H1 (cell line): ENCODE results near the gene MAGI1. TPM values are rescaled to one million over a fixed set of nuclear protein-coding genes. Genes with fewer than 3 reads are reported as not detected.

Experiments used
- CTCF ChIA-PET: fragments of 300-600 bp; sonication (Branson Sonifier 250); formaldehyde crosslinking; loops from one replicate; lab custom pipeline; 2021; ENCODE audit not compliant: partially characterized antibody; lab: Charles Lee
- POLR2A ChIA-PET: fragments of 300-600 bp; sonication (Branson Sonifier 250); formaldehyde crosslinking; loops from one replicate; lab custom pipeline; 2021; ENCODE audit warnings: inconsistent platforms; ENCODE audit not compliant: partially characterized antibody; lab: Charles Lee
- DNase-seq, 2 experiments: peaks; one replicate each; pipeline versions ENCODE4 v3.0.0 to v3.0.0-alpha.2; 2010 to 2022; ENCODE audit warnings: low spot score in 2 of 2, low read depth in 1 of 2, mixed read lengths in 1 of 2
- FAIRE-seq: peaks from 2 replicates; lab custom pipeline; 2011; peaks lifted over from hg19 to GRCh38; lab: Jason Lieb, UNC
- H2AFZ ChIP-seq: 2 replicates; pipeline ENCODE4 v1.8.1; 2012; ENCODE audit warnings: low read length, inconsistent platforms
- H2AK5ac ChIP-seq: 2 replicates; pipeline ENCODE4 v1.6.1; 2013; ENCODE audit warnings: low read depth, low read length
- H2BK120ac ChIP-seq: replicated peaks from 2 replicates; pipeline ENCODE3; 2013; ENCODE audit warnings: low read depth, low read length, inconsistent platforms
- H2BK12ac ChIP-seq: 2 replicates; pipeline ENCODE4 v1.6.1; 2013; ENCODE audit warnings: low read depth, low read length
- H2BK15ac ChIP-seq: 2 replicates; pipeline ENCODE4 v1.6.1; 2013; ENCODE audit warnings: low read length
- H2BK20ac ChIP-seq: 2 replicates; pipeline ENCODE4 v1.6.1; 2013; ENCODE audit warnings: low read length
- H2BK5ac ChIP-seq: 2 replicates; pipeline ENCODE4 v1.6.1; 2013; ENCODE audit warnings: low read depth, low read length
- H3K14ac ChIP-seq: 2 replicates; pipeline ENCODE4 v1.6.1; 2013; ENCODE audit warnings: inconsistent platforms; ENCODE audit not compliant: insufficient read length
- H3K18ac ChIP-seq: 2 replicates; pipeline ENCODE4 v1.6.1; 2013; ENCODE audit warnings: low read length; ENCODE audit errors: extremely low read depth
- H3K23ac ChIP-seq: 2 replicates; pipeline ENCODE4 v1.6.1; 2013; ENCODE audit warnings: inconsistent platforms; ENCODE audit not compliant: insufficient read length
- H3K23me2 ChIP-seq: 2 replicates; pipeline ENCODE4 v1.6.1; 2013; ENCODE audit warnings: low read depth, low read length
- H3K27ac ChIP-seq: 2 replicates; pipeline ENCODE4 v1.6.1; 2011; ENCODE audit warnings: low read depth, low read length, inconsistent platforms
- H3K27me3 ChIP-seq, 4 experiments: replicated peaks in 1 of 4; 1 replicate in 1 of 4; 2 replicates in 3 of 4; pipeline versions ENCODE4 v1.6.1 to v1.8.1; 2011 to 2013; ENCODE audit warnings: low read length in 3 of 4, mild to moderate bottlenecking in 3 of 4, inconsistent platforms in 2 of 4, mixed read lengths in 2 of 4, moderate library complexity in 1 of 4; ENCODE audit not compliant: control insufficient read depth in 3 of 4, insufficient read depth in 3 of 4; ENCODE audit errors: extremely low read depth in 1 of 4
- H3K36me3 ChIP-seq, 4 experiments: 2 replicates each; pipeline versions ENCODE4 v1.6.1 to v1.8.1; 2011 to 2013; ENCODE audit warnings: mild to moderate bottlenecking in 4 of 4, low read length in 3 of 4, moderate library complexity in 2 of 4, control low read depth in 1 of 4, inconsistent platforms in 1 of 4; ENCODE audit not compliant: insufficient read depth in 4 of 4, control insufficient read depth in 2 of 4
- H3K4ac ChIP-seq: replicated peaks from 2 replicates; pipeline ENCODE3; 2013; ENCODE audit warnings: low read length, low read depth, mixed read lengths, inconsistent platforms; ENCODE audit not compliant: insufficient read length
- H3K4me1 ChIP-seq, 4 experiments: replicated peaks in 1 of 4; 1 replicate in 1 of 4; 2 replicates in 3 of 4; pipeline versions ENCODE4 v1.6.1 to v1.8.1; 2011 to 2013; ENCODE audit warnings: low read length in 3 of 4, inconsistent platforms in 2 of 4, mixed read lengths in 1 of 4; ENCODE audit not compliant: insufficient read depth in 4 of 4, control insufficient read depth in 3 of 4
- H3K4me2 ChIP-seq, 2 experiments: 2 replicates each; pipeline versions ENCODE4 v1.6.1 to v1.8.1; 2011 to 2013; ENCODE audit warnings: low read depth in 2 of 2, low read length in 2 of 2, control low read depth in 1 of 2, inconsistent platforms in 1 of 2, mild to moderate bottlenecking in 1 of 2; ENCODE audit not compliant: insufficient read depth in 1 of 2
- H3K4me3 ChIP-seq, 4 experiments: fragments of 200-600, 300-600 bp in 1 of 4; sonication (generic), shearing (Covaris generic), sonication (Bioruptor Twin) in 1 of 4; 2 replicates each; pipeline versions ENCODE4 v1.5.1 to v1.8.1; 2011 to 2016; ENCODE audit warnings: low read length in 4 of 4, low read depth in 3 of 4, control low read depth in 2 of 4, inconsistent platforms in 2 of 4, mild to moderate bottlenecking in 2 of 4, mixed read lengths in 1 of 4, moderate library complexity in 1 of 4; ENCODE audit not compliant: insufficient read depth in 2 of 4; ENCODE audit errors: extremely low read depth in 1 of 4
- H3K56ac ChIP-seq: replicated peaks from 2 replicates; pipeline ENCODE3; 2013; ENCODE audit warnings: low read depth, mild to moderate bottlenecking, mixed read lengths, low read length, inconsistent platforms; ENCODE audit not compliant: insufficient read length
- H3K79me1 ChIP-seq: 2 replicates; pipeline ENCODE4 v1.6.1; 2013; ENCODE audit warnings: low read depth, low read length, control low read depth
- H3K79me2 ChIP-seq, 2 experiments: 2 replicates each; pipeline versions ENCODE4 v1.6.1 to v1.8.1; 2012 to 2013; ENCODE audit warnings: low read length in 2 of 2, mild to moderate bottlenecking in 2 of 2, inconsistent platforms in 1 of 2; ENCODE audit not compliant: insufficient read depth in 2 of 2, control insufficient read depth in 1 of 2
- H3K9ac ChIP-seq, 4 experiments: replicated peaks in 1 of 4; 1 replicate in 1 of 4; 2 replicates in 3 of 4; pipeline versions ENCODE4 v1.6.1 to v1.8.1; 2011 to 2013; ENCODE audit warnings: low read depth in 3 of 4, low read length in 3 of 4, control low read depth in 2 of 4, mild to moderate bottlenecking in 2 of 4, moderate library complexity in 2 of 4, inconsistent platforms in 1 of 4; ENCODE audit errors: extremely low read depth in 1 of 4
- H3K9me3 ChIP-seq, 2 experiments: 2 replicates each; pipeline versions ENCODE4 v1.6.1 to v1.8.1; 2012 to 2013; ENCODE audit warnings: mild to moderate bottlenecking in 2 of 2, moderate library complexity in 2 of 2, control low read depth in 1 of 2, inconsistent platforms in 1 of 2, low read depth in 1 of 2, low read length in 1 of 2, mixed read lengths in 1 of 2; ENCODE audit not compliant: insufficient read depth in 2 of 2
- H4K20me1 ChIP-seq, 2 experiments: replicated peaks in 1 of 2; 2 replicates each; pipeline versions ENCODE3 to v1.8.1; 2011 to 2013; ENCODE audit warnings: inconsistent platforms in 2 of 2, low read length in 2 of 2, mild to moderate bottlenecking in 1 of 2; ENCODE audit not compliant: insufficient read depth in 2 of 2, control insufficient read depth in 1 of 2
- H4K5ac ChIP-seq: 2 replicates; pipeline ENCODE4 v1.6.1; 2013; ENCODE audit warnings: low read length, low read depth, mixed read lengths, inconsistent platforms; ENCODE audit not compliant: insufficient read length
- H4K8ac ChIP-seq: 2 replicates; pipeline ENCODE4 v1.8.0; 2013; ENCODE audit warnings: mild to moderate bottlenecking, moderate library complexity, low read length, inconsistent platforms; ENCODE audit not compliant: insufficient read depth; ENCODE audit errors: extremely low read depth
- H4K91ac ChIP-seq: replicated peaks from 2 replicates; pipeline ENCODE3; 2013; ENCODE audit warnings: low read length, mixed read lengths, inconsistent platforms; ENCODE audit not compliant: insufficient read length
- CEBPB ChIP-seq: IDR thresholded peaks from 2 replicates; pipeline ENCODE4 v1.6.1; 2012; ENCODE audit warnings: low read depth, low read length
- SIN3A ChIP-seq, 2 experiments: IDR thresholded peaks in 1 of 2; conservative IDR thresholded peaks in 1 of 2; 2 replicates each; pipeline ENCODE4 v1.6.1; 2011 to 2012; ENCODE audit warnings: low read length in 2 of 2, improper control_type of control experiment in 1 of 2, low read depth in 1 of 2, mild to moderate bottlenecking in 1 of 2
- WGBS, 2 experiments: shearing (Covaris generic) in 1 of 2; methylation state at CpG; one replicate each; pipeline versions ENCODE4 v1.1.6 to v1.1.7; 2013 to 2015; ENCODE audit warnings: low lambda C conversion rate in 2 of 2, mixed read lengths in 2 of 2, inconsistent platforms in 1 of 2, low coverage in 1 of 2, missing lambda C conversion rate in 1 of 2; ENCODE audit not compliant: insufficient replicate concordance in 2 of 2, insufficient coverage in 1 of 2, insufficient read length in 1 of 2; ENCODE audit errors: extremely low coverage in 1 of 2, missing lambda C conversion rate in 1 of 2; 5-methylcytosine and 5-hydroxymethylcytosine counted together
- polyA plus RNA-seq, 7 experiments: library from polyadenylated mRNA; depleted of rRNA in 3 of 7; stranded (reverse) in 5 of 7; unstranded in 2 of 7; fragments of >200 nt in 5 of 7; fragments of 200-250 nt in 2 of 7; gene quantifications; 1 replicate in 5 of 7; 2 replicates in 1 of 7; 4 replicates in 1 of 7; pipeline versions ENCODE4 v1.2.1 to v1.2.3, GENCODE V29; 2011 to 2013; ENCODE audit warnings: missing spikeins in 2 of 7, mixed read lengths in 2 of 7
- total RNA-seq: library from RNA; stranded (reverse); fragmentation: NEBNext Ultra II Directional; extraction: Animal tissue kit (Norgen Biotek cat#: 25700); gene quantifications from 2 replicates; pipeline ENCODE4 v1.2.1, GENCODE V29; 2021

The MAGI1 gene
- total and polyA plus RNA-seq, 2 of the 8 experiments (the other 6 are each of a cell fraction or from before 2014, with no cell fraction given) = 19.8 to 78.0 TPM

DNA sequence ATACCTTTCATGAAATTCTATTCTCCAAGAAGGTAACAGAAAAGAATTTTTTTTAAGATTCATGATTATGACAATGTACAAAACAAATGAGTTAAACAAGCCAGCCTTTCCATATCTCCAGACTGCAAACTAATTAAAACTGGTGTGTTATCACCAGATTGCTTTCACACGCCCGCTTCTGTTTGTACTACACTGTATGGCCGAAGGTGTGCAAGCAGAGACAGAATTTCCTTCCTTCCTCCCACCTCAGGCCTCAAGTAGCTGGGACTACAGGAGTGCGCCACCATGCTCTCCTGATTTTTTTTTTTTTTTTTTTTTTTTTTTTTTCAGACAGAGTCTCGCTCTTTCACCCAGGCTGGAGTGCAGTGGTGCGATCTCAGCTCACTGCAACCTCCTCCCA is 400.4 kb downstream of the MAGI1 start:
- Histone ChIP-seq H2BK20ac (no peak overlapping the region), H3K14ac (no peak overlapping the region), H4K91ac (no peak overlapping the region), H3K9me3 (no peaks in the 10 kb centered on the region), H4K5ac (no peak overlapping the region), H3K9ac (no peak overlapping the region), H2BK15ac (no peak overlapping the region), H3K56ac (no peak overlapping the region), H3K4me2 (no peak overlapping the region), H3K79me2 (peaks cover 0 to 10% of the 10 kb centered on the region in 2 experiments; a peak in 1 of 4 replicates), H3K18ac (no peak overlapping the region), H3K4me1 (peaks cover 0 to 3% (median 1%) of the 10 kb centered on the region in 4 experiments; a peak in 2 of 7 replicates), H3K23me2 (no peaks in the 10 kb centered on the region; the same call in 1 of the 2 replicates), H2AK5ac (no peak overlapping the region), H2BK12ac (no peak overlapping the region), H3K23ac (no peak overlapping the region), H3K36me3 (no peaks in the 10 kb centered on the region), H4K8ac (no peak overlapping the region), H4K20me1 (no peaks in the 10 kb centered on the region), H2AFZ (no peak overlapping the region), H2BK120ac (no peak overlapping the region), H3K79me1 (peaks cover 2% of the 10 kb centered on the region; the same call in 1 of the 2 replicates), H3K27me3 (no peaks in the 10 kb centered on the region), H2BK5ac (no peak overlapping the region), H3K4ac (no peak overlapping the region), H3K4me3 (no peak overlapping the region), H3K27ac (no peak overlapping the region)
- FAIRE-seq = no peak
- POLR2A ChIA-PET = interaction anchor here (1.2 kb wide), 1 partner anchor 9 kb away, joined by 3 read pairs; no protein-coding TSS in a partner anchor
- CTCF ChIA-PET = interaction anchor here (0.6 to 1.6 kb wide), 2 partner anchors 9 to 68 kb away, joined by 3 read pairs; no protein-coding TSS in a partner anchor
- TF ChIP-seq CEBPB = no peak
- no peak for TF ChIP-seq SIN3A (conservative IDR thresholded peaks at IDR 0.05 in 1 of 2, IDR thresholded peaks at IDR 0.05 in 1 of 2; ENCODE audit: low read depth in 1 of 2, low read length in 2 of 2)
- WGBS, 2 experiments = 81% methylated on average over 3 of the region's 6 CpGs; no CpG with 5 or more reads in 1 of the 2 experiments
- no peak for DNase-seq
